ENCODE data around the gene HNRNPC.
"Not testable (repeated sequence)": the region's sequence is repeated elsewhere in the genome, so short reads cannot be mapped to it uniquely, and the experiment has no call there.

The HNRNPC gene

DNA sequence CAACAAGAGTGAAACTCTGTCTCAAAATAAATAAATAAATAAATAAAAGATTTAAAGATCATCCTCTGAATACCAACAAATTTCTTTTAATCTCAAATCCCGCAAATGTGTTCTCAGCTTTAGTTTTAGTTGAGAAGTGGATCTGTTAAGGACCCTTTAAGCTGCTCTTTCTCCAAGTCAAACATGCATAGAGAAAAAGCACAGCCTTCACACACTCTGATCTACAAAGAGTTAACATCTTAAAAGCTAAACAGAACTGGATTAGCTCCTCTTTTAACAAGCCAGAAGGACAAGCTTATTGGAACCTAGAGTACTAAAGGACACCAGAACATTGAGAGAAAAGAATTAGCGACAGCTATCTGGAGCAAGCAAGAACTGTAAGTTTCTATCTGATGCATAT lies 10.5 kb upstream of the HNRNPC start, which contains the start of gene RPGRIP1:
Gene RPGRIP1 (plus strand): TSS at position 301 of the 400 bp plus-strand sequence. CDS start 7,894 bp downstream, outside the sequence.
- H3K4me2 ChIP-seq (ENCODE audit: low read length): no peak within 1 kb of the TSS
- no peaks in the 10 kb centered on the region for H4K20me1 ChIP-seq (ENCODE audit: insufficient read depth, low read length)
- H3K36me3 ChIP-seq (replicated peaks; ENCODE audit: low read depth, low read length): no peaks in the 10 kb centered on the region
- no peak within 1 kb of the TSS for H2AFZ ChIP-seq (ENCODE audit: low read depth, low read length)
- H3K27ac ChIP-seq (ENCODE audit: low read length): no peak within 1 kb of the TSS
- H3K9me3 ChIP-seq (ENCODE audit: insufficient read depth, low read length): no peaks in the 10 kb centered on the region
- H3K27me3 ChIP-seq (ENCODE audit: low read depth, low read length): no peaks in the 10 kb centered on the region
- no peak for TF ChIP-seq EZH2phosphoT487 (IDR thresholded peaks at IDR 0.05; ENCODE audit: low read depth)
- TF ChIP-seq, protein P1, sequence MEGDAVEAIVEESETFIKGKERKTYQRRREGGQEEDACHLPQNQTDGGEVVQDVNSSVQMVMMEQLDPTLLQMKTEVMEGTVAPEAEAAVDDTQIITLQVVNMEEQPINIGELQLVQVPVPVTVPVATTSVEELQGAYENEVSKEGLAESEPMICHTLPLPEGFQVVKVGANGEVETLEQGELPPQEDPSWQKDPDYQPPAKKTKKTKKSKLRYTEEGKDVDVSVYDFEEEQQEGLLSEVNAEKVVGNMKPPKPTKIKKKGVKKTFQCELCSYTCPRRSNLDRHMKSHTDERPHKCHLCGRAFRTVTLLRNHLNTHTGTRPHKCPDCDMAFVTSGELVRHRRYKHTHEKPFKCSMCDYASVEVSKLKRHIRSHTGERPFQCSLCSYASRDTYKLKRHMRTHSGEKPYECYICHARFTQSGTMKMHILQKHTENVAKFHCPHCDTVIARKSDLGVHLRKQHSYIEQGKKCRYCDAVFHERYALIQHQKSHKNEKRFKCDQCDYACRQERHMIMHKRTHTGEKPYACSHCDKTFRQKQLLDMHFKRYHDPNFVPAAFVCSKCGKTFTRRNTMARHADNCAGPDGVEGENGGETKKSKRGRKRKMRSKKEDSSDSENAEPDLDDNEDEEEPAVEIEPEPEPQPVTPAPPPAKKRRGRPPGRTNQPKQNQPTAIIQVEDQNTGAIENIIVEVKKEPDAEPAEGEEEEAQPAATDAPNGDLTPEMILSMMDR (IDR thresholded peaks at IDR 0.05; ENCODE audit: low read depth, low read length): no peak
- H3K9ac ChIP-seq (ENCODE audit: low read length): no peak within 1 kb of the TSS
- H3K4me1 ChIP-seq (ENCODE audit: low read length): peaks cover 2% of the 10 kb centered on the region; the same call in 1 of the 2 replicates
- H3K4me3 ChIP-seq (ENCODE audit: low read length): no peak within 1 kb of the TSS
- no peaks in the 10 kb centered on the region for H3K79me2 ChIP-seq (ENCODE audit: low read length)

GRCh38 chr14:21278632-21279031 lies 9.4 kb upstream of the HNRNPC start:
- Histone ChIP-seq H3K36me3 (replicated peaks; ENCODE audit: low read depth, low read length) (no peaks in the 10 kb centered on the region), H3K27me3 (ENCODE audit: low read depth, low read length) (no peaks in the 10 kb centered on the region), H3K4me1 (ENCODE audit: low read length) (peaks cover 2% of the 10 kb centered on the region; the same call in 1 of the 2 replicates), H3K9ac (ENCODE audit: low read length) (no peak overlapping the region), H3K4me2 (ENCODE audit: low read length) (no peak overlapping the region), H3K4me3 (ENCODE audit: low read length) (no peak overlapping the region), H3K9me3 (ENCODE audit: insufficient read depth, low read length) (no peaks in the 10 kb centered on the region), H3K27ac (ENCODE audit: low read length) (no peak overlapping the region), H3K79me2 (ENCODE audit: low read length) (no peaks in the 10 kb centered on the region), H4K20me1 (ENCODE audit: insufficient read depth, low read length) (no peaks in the 10 kb centered on the region), H2AFZ (ENCODE audit: low read depth, low read length) (no peak overlapping the region; the same call in 1 of the 2 replicates)
- no peak for TF ChIP-seq EZH2phosphoT487 (IDR thresholded peaks at IDR 0.05; ENCODE audit: low read depth)
- TF ChIP-seq, protein P1 (IDR thresholded peaks at IDR 0.05; ENCODE audit: low read depth, low read length): no peak

GRCh38 chr14:21275261-21275858 lies 6.1 kb upstream of the HNRNPC start:
- no peak overlapping the region for H3K9ac ChIP-seq (ENCODE audit: low read length)
- H3K9me3 ChIP-seq (ENCODE audit: insufficient read depth, low read length): no peaks in the 10 kb centered on the region
- no peak overlapping the region for H3K4me2 ChIP-seq (ENCODE audit: low read length)
- H3K79me2 ChIP-seq (ENCODE audit: low read length): no peaks in the 10 kb centered on the region
- no peaks in the 10 kb centered on the region for H4K20me1 ChIP-seq (ENCODE audit: insufficient read depth, low read length)
- H3K27me3 ChIP-seq (ENCODE audit: low read depth, low read length): no peaks in the 10 kb centered on the region
- no peak overlapping the region for H2AFZ ChIP-seq (ENCODE audit: low read depth, low read length)
- H3K4me1 ChIP-seq (ENCODE audit: low read length): peaks cover 5% of the 10 kb centered on the region
- no peak overlapping the region for H3K27ac ChIP-seq (ENCODE audit: low read length)
- TF ChIP-seq, protein P1 (IDR thresholded peaks at IDR 0.05; ENCODE audit: low read depth, low read length): no peak
- no peak for TF ChIP-seq EZH2phosphoT487 (IDR thresholded peaks at IDR 0.05; ENCODE audit: low read depth)
- no peaks in the 10 kb centered on the region for H3K36me3 ChIP-seq (replicated peaks; ENCODE audit: low read depth, low read length)
- H3K4me3 ChIP-seq (ENCODE audit: low read length): no peak overlapping the region

DNA sequence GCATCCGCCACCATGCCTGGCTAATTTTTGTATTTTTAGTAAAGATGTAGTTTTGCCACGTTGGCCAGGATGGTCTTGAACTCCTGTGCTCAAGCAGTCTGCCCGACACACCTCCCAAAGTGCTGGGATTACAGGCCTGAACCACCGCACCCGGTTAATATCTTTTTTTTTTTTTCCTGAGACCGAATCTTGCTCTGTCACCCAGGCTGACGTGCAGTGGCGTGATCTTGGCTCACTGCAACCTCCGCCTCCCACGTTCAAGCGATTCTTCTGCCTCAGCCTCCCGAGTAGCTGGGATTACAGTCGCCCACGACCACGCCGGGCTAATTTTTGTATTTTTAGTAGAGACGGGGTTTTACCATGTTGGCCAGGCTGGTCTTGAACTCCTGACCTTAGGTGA lies 3.4 kb upstream of the HNRNPC start:
- not testable (repeated sequence) for H3K27me3 ChIP-seq (ENCODE audit: low read depth, low read length); H3K4me1 ChIP-seq (ENCODE audit: low read length); H3K27ac ChIP-seq (ENCODE audit: low read length); H3K9me3 ChIP-seq (ENCODE audit: insufficient read depth, low read length); H2AFZ ChIP-seq (ENCODE audit: low read depth, low read length); H3K4me2 ChIP-seq (ENCODE audit: low read length); H3K4me3 ChIP-seq (ENCODE audit: low read length); H3K9ac ChIP-seq (ENCODE audit: low read length)
- Histone ChIP-seq H3K79me2 (ENCODE audit: low read length) (peaks cover 17% of the 10 kb centered on the region), H3K36me3 (replicated peaks; ENCODE audit: low read depth, low read length) (peaks cover 13% of the 10 kb centered on the region), H4K20me1 (ENCODE audit: insufficient read depth, low read length) (peaks cover 10% of the 10 kb centered on the region)

Measured in OCI-LY3 (cell line).